Nucleus accumbens (tissue), 56 donors: ENCODE results near the gene STX3.

Source experiments
- DNase-seq, 56 donors: peaks; one replicate each; lab custom pipeline; 2025; lab: John Stamatoyannopoulos, UW

The STX3 gene

DNA sequence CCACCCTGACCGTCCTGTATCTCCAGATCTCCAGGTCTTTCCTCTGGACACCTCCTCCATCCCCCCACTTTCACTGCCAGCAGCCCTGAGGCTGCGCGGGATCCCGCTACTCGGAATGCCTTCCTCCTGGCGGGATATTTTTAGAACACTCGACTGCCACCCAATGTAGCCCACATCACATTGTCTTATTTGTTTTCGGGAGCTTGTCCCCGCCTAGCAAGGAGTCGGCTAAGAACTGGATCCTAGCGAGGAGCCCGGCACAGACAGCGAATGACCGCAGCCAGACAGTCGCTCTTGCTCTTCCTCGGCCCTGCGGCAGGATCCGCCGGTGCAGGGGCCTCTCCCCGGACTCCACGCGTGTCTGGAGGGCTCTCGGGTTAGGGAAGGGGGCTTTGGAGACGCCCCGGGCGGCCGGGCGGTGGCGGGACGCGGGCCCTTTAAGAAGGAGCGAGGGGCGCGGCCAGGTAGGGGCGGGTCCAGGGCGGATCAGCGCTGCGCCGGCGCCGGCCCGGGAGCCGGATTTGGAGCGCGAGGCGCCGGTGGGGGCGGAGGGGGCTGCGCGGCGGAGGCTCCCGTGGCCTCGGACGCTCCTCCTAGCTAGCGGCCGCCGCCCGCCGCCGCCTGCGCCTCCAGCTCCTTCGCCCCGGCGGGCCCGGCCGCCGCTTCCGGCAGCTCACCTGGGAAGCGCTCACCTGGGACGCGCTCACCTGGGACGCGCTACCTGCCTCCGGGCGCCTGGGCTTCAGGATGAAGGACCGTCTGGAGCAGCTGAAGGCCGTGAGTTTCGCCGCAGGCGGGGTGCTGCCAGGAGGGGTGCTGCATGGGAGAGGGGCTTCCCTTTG, at the start of gene STX3:
STX3 (plus strand) TSS at position 518 of the 842 bp plus-strand sequence; CDS start at position 748, 230 bp downstream.
- DNase-seq, result peak in 49 of 56 donors; percentile 4 to 73 (median 44)

DNA sequence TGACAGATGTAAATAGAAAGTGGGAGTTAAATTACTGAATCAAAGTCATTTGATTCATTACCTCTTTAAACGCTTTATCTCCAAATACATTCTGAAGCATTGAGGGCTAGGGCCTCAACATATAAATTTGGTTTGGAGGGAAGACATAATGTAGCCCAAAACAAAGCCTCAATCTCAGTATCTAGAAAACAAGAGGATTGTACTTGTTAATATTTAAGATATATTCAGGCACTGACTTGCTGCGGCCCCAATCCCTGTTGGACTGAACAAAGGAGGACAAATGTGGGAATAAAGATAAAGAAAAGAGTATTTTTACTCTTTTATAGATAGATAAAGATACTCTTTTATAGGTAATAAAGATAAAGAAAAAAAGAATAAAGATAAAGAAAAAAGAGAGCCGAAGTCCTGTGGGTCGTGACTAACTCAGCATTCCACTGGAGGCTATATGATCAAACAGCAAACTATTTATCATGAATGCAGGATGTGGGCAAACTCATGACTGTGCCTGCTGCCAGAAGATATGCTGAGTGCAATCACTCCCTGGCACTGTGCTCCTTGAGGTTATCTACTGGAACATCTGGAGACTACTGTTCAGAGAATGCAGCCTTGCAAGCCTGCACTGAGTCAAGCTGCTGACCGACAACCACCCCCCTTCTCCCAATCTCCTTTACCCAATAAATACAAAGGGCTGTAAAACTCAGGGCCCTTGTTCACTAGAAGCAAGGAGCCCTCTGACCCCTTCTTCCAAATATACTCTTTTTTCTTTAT, 48.5 kb upstream of the STX3 start:
- DNase-seq, result no peak

DNA sequence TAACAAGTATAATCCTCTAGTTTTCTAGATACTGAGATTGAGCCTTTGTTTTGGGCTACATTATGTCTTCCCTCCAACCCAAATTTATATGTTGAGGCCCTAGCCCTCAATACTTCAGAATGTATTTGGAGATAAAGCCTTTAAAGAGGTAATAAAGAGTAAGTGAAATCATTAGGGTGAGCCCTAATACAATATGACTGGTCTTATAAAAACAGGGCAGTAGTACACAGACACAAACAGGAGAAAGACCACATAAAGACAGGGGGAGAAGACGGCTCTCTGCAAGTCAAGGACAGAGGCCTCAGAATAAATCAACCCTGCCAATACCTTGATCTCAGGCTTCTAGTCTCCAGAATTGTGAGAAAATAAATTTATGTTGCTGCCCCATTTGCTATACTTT, 47.8 kb upstream of the STX3 start:
- no peak for DNase-seq

DNA sequence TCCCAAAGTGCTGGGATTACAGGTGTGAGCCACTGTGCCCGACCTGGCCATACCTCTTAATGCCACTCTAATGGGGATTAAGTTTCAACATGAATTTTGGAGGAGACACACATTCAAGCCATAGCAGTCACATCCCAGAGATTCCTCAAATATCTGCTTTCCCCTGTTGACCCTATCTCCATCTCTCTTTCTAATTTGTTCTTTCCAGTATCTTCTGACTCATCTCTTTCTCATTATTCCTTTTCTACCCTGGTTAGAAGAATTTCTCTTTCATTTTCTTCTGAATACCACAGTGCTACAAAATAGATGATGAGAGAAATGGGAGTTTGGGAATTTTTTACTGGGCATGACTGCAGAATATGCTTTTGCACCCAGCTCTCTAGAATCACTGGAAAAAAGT, 46.6 kb upstream of the STX3 start:
- DNase-seq, result no peak

DNA sequence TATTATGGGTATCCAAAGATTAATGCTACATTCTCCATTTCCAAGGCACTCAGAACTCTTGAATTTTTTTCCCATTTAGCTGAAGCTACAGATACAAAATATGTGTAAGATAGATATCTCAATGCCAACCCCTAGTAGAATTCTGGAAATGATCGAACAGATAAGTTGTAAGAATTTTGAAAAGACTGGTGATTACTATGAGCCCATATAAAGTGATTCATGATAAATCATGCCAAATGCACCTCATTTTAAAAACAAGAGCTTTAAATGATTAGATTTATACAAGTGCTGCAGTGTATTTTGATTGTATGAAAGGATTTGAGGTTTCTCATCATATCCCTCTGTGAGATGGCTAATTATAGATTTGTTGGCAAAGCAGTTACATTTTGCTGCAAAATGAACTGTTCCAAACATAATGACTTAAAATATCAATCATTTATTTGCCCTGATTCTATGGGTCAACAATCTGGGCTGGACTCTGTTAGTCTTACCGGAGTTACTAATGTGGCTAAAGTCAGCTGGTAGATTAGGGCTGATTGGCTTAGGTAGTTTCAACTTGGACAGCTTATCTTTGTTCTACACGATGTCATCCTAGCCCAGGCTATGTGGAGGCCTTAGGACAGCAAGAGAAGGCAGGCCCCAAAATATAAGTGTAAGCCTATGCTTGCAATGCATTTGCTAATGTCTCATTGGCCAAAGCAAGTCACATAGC, 44.9 kb upstream of the STX3 start:
- DNase-seq, result no peak

DNA sequence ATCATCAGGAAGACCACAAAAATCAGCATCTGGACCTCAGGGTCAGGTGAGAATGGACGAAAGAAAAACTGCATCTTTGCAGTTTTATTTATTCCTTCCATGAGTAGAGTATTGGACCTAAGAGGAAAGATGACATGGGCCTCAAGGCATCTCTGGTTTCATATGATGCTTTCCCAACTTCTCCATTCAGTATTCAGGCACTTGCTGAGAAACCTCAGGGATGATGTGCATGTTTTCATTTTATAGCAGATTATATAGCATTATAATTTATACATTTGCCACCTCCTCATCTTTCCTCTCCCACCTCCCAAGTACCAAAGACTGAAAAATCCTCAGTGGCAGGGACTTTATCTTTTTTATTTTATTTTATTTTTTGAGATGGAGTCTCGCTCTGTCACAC, 41.4 kb upstream of the STX3 start, which contains the start of gene OR10V1:
OR10V1 (minus strand) TSS at position 101 of the 400 bp plus-strand sequence; CDS start at position 101, 0 bp downstream.
- no peak for DNase-seq

DNA sequence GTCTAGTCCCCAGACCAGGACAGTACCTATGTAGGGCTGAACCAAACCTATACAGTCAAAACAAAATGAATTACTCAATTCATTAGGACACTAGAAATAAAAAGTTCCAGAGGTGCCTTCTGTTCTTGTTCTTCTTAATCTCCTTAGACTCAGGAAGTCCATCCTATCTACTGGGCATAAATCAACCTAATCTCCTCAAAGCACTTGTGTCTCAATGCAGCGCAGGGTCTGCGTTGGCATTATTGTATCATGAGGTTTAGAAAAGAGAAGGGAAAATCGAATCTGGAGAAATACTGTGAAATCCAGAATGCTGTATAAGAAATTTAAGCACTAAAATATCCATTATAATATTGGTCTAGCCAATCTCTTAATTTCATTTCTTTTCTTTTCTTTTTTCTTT, 39.1 kb upstream of the STX3 start:
- no peak for DNase-seq

DNA sequence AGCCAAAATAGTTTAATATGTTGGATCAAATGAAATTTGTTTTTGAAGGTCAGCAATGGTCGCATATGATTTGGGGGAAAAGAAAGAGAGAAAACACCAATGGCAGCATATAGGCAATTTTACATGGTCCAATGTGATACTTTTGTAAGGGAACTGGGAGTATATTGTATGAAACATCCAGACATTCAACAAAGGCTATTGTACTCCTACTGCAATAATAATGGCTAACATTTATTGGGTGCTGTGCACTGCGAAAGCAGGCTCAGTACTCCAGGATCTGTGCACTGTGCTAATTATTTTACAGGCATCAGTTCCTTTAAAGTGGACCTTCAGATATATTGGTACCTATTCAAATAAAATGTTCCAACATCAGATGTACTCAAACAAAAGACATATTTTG, 35.6 kb upstream of the STX3 start:
- DNase-seq, result no peak

DNA sequence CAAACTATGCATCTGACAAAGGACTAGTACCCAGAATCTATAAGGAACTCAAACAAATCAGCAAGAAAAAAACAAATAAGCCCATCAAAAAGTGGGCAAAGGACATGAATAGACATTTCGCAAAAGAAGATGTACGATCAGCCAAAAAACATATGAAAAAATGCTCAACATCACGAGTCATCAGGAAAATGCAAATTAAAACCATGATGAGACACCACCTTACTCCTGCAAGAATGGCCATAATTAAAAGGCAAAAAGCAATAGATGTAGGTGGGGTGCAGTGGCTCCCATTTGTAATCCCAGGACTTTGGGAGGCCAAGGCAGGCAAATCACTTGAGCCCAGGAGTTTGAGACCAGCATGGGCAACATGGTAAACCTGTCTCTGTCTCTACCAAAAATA, 31.1 kb upstream of the STX3 start:
- no peak for DNase-seq

DNA sequence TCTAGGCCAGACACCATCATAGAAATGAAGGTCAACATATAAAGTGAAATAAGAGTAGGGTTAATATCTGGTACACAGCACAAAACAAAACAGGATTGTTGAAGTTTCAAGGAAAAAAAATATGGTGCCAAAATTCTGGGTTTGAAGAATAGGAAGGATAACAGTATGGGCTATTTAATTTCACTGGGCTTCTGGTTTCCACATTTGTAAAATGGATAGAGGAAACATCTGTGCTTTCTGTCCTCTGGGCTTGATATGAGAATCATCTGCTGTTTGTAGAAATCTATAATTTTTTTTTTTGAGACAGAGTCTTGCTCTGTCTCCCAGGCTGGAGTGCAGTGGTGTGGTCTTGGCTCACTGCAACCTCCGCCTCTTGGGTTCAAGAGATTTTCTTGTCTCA, 27.8 kb upstream of the STX3 start:
- no peak for DNase-seq

DNA sequence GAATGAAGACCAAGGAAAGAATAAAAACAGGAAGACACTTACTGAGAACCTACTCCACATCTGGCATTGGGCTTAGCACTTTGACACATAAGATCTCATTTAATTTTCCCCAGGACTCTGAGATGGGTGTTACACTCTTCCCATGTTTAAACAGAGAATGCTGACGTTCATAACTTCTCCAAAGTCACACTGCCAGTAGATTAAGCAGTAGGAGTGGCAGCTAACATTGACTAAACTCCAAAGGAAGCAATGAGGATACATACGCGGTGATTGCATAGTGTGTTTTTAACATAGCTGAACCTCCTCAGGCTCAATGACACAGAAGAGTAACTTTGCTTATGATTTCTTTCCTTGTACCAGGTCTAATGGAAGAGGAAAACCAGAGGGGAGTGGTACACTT, 27.0 kb upstream of the STX3 start:
- DNase-seq, result no peak

DNA sequence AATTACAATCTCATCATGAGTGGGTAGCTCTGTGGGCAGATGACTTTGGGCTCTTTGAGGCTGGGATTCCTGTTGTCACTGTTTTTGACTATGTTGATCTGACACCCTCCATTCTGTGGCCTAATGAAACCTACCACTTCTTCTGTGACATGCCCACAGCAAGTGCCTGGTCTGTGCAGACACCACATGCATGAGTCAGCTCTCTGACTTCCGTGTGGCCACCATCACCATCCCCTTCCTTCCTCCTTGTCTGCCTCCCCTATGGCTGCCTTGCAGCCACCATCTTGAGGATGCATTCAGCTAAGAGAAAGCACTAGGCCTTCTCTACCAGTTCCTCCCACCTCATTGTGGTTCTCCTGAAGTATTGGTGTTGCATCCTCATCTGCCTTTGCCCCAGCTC, 26.3 kb upstream of the STX3 start:
- no peak for DNase-seq

DNA sequence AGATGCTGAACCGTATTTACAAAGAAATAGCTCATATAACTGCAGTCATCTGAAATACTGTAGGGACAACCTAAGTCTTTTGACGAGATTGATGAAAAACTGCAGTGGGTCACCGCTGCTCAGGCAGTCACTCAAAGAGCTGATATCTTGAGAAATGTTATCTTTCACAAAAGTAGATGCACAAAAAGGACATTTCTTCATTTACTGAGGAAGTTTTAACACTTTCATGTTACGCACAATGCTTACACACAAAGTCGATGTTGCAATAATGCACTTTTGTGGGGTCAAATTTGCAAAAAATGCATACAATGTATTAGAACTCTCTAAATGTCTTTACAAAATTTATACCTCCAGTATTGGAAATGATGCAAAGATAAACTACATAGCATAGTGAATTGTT, 25.3 kb upstream of the STX3 start:
- DNase-seq, result no peak

DNA sequence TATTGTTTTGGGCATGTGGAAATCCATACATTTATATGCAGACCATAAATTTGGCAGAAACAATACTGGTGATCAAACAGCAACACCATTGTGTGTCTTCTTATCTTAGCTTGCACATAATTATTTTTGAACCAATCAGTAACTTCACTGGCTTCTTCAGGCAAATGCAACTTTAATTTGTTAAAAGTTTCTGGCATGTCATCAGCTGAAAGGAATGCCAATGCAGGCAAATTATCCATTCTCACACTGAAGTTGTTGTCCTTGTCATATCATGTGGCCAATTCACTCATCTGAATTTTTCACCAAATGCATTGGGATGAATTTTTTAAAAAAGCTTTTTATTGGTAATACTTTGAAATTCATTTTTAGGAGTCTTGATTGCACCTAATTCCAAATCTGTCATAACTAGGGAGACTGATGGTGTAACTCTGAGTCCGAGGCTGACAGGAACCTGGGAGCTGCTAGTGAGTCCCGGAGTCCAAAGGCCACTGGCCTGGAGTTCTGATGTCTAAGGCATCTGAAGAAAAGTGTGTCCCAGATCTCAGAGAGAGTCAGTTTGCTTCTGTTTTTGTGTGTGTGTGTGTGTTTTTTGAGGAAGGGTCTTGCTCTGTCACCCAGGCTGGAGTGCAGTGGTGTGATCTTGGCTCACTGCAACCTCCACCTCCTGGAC, 24.1 kb upstream of the STX3 start:
- DNase-seq, result no peak

DNA sequence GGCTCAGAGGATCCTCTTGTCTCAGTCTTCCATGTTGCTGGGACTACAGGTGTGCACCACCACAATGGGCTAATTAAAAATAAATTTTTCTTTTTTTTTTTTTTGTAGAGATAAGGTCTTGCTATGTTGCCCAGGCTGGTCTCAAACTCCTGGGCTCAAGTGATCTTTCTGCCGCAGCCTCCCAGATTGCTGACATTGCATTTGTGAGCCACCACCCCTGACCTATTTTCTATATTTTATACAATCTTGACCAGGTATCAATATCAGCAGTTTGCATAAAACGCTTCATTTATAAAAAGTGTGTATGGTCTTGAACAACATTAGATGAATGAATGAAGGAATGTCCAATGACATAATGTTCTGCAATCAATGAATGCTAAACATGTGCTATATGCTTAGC, 9.1 kb upstream of the STX3 start:
- DNase-seq, result no peak

DNA sequence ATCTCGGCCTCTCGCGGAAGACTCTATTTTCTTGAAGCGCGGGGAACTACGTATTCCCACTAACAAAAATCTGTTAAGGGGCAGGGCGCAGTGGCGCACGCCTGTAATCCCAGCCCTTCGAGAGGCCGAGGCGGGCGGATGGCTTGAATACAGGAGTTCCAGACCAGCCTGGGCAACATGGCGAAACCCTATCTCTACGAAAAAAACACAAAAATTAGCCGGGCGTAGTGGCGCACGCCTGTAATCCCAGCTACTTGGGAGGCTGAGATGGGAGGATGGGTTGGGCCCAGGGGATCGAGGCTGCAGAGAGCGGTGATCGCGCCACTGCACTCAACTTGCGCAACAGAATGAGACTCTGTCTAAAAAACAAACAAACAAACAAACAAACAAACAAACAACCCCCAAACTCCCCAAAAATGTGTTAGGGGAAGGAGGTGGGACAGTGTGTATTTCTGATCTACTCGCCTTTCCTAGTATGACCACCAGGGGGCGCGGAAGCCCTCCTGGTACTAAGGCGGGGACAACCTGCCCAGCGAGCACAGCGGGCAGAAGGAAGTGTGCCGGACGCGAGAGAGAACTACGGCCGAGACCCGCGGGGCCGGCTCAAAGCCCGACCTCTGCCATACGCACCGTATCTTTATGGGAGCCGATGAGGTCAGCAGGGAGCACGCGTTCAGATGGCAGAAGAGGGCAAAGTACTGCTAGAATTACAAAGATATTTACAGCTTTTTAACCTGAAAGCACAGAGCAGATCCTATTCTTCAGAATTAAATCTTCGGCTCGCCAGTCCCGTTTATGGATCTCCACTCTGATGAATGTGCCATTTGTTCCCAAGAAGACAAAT, 1.3 kb upstream of the STX3 start:
- peak in 53 of 56 donors; percentile 6 to 92 (median 65) for DNase-seq

DNA sequence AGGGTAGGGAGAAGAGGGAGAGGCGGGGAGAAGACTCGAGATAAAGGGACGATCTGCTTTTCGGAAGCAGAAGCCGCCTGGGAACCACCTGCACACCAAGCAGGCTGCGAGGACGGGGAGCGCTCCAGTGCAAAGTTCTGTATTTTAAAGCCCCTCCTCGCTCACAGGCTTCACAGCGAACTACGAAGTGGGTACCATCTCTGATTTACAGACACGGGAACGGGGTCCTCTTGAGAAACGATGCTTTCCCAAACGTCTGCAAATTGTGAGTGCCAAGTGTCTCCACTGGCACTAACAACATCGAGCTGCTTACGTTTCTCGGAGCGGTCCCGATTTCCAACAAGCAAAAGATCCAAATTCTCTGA, 700 bp upstream of the STX3 start:
- peak in 12 of 56 donors; percentile 15 to 59 (median 28) for DNase-seq

DNA sequence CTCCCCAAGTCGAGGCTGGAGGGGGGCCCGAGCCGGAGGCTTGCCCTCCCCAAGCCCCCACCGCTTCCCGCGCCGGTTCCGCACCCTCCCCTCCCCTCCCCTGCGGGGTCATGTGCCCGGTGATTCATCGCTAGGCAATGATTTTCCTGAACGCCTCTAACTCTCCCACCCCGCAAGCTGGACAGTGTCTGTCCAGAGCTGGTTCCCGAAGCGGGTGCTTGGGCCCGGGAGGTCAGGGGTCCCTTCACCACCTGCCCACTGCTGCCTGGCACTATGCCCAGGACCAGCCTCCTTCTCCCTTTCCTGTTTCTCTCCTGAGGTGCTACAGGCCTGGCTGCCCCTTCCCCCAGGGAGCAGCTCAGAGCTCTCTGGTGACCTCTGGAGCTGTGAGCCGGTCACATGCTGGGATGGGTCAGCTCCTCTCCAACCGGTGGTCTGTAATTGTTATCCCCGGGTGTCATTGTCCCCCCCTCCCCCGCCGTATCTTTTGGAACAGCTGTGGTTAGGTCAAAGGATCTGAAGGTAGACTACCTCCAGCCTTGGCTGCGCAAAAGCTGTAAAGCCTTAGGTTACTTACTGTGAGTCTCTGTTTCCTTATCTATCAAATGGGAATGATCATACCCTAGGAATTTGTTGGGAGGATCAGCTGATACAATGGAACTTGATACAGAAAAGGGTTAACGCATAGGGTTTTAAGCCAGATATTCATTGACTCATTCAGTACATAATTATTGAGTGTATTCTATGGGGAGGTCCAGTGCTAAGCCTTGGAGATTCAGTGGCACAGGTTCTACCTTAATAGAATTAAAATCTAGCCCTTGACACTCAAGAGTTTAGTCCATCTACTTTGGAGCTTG, 753 bp downstream of the STX3 start:
- DNase-seq, result peak in 50 of 56 donors; percentile 8 to 88 (median 48)

DNA sequence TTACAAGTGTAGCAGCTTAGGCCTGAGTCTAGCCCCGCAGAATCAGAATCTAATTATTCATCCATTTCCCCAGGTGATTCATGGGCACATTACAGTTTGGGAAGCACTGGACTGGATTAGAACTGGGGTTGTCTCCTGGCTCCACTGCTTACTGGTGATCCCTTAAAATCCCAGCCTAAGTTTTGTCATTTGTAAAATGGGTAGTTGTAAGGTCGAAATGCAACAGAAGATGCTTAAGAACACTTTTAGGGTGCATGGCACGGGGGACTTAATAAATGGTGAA, 1.3 kb downstream of the STX3 start:
- no peak for DNase-seq
